PC-3 (cell line): ENCODE measurements around the gene CPD. TPM values are rescaled to one million over a fixed set of nuclear protein-coding genes. Genes with fewer than 3 reads are reported as not detected.
"Not testable (repeated sequence)": the region's sequence is repeated elsewhere in the genome, so short reads cannot be mapped to it uniquely, and the experiment has no call there.

Experiments
- ATAC-seq: fragments of 200-7000 bp; cut with Tn5 transposase; 2 replicates; pipeline ENCODE4 v1.9.1; 2020; ENCODE audit warnings: mild to moderate bottlenecking, moderate library complexity
- BruUV-seq: library from RNA; stranded (reverse); fragments of 400-500 nt; replicated peaks from 2 replicates; lab custom pipeline; 2021; lab: Mats Ljungman, UMichigan
- CTCF ChIA-PET: fragments of 300-600 bp; sonication (Branson Sonifier 250); formaldehyde crosslinking; loops from one replicate; lab custom pipeline; 2022; ENCODE audit warnings: antibody characterized with exemption; lab: Charles Lee
- POLR2A ChIA-PET: fragments of 300-600 bp; sonication (Branson Sonifier 250); formaldehyde crosslinking; loops from one replicate; lab custom pipeline; 2022; ENCODE audit warnings: antibody characterized with exemption; ENCODE audit not compliant: unreplicated experiment; lab: Charles Lee
- DNase-seq: peaks from one replicate; pipeline ENCODE4 v3.0.0-alpha.2; 2015
- H2AFZ ChIP-seq: fragments of 300-600 bp; sonication (generic); 2 replicates; pipeline ENCODE4 v1.6.0; 2016; ENCODE audit warnings: antibody characterized with exemption, low read length
- H3F3A ChIP-seq: fragments of 300-600 bp; sonication (generic); one replicate; pipeline ENCODE4 v1.6.0; 2017; ENCODE audit warnings: antibody characterized with exemption, low read length, control low read depth, mild to moderate bottlenecking; ENCODE audit not compliant: unreplicated experiment
- H3K27ac ChIP-seq: fragments of 300-600 bp; sonication (generic); 2 replicates; pipeline ENCODE4 v1.5.1; 2016; ENCODE audit warnings: mild to moderate bottlenecking, low read length
- H3K27me3 ChIP-seq: fragments of 300-600 bp; sonication (generic); 2 replicates; pipeline ENCODE4 v1.6.1; 2016; ENCODE audit warnings: low read length, mixed read lengths
- H3K36me3 ChIP-seq: fragments of 300-600 bp; sonication (generic); 2 replicates; pipeline ENCODE4 v1.6.1; 2016; ENCODE audit warnings: low read depth, mixed run types, low read length, mixed read lengths
- H3K4me1 ChIP-seq: fragments of 300-600 bp; sonication (generic); 2 replicates; pipeline ENCODE4 v1.5.1; 2016; ENCODE audit warnings: low read length; ENCODE audit not compliant: insufficient read depth
- H3K4me2 ChIP-seq: fragments of 300-600 bp; sonication (generic); 2 replicates; pipeline ENCODE4 v1.6.0; 2016; ENCODE audit warnings: low read length
- H3K4me3 ChIP-seq: fragments of 300-600 bp; sonication (generic); 2 replicates; pipeline ENCODE4 v1.5.1; 2016; ENCODE audit warnings: mild to moderate bottlenecking, low read length, mixed read lengths
- H3K79me2 ChIP-seq: fragments of 300-600 bp; sonication (generic); 2 replicates; pipeline ENCODE4 v1.6.1; 2017; ENCODE audit warnings: low read length, mixed read lengths
- H3K9ac ChIP-seq: fragments of 300-600 bp; sonication (generic); 2 replicates; pipeline ENCODE4 v1.6.0; 2016; ENCODE audit warnings: mild to moderate bottlenecking, low read length
- H3K9me2 ChIP-seq: fragments of 300-600 bp; sonication (generic); replicated peaks from 2 replicates; pipeline ENCODE4 v1.6.1; 2016; ENCODE audit warnings: mixed run types, low read length, mixed read lengths
- H3K9me3 ChIP-seq: fragments of 300-600 bp; sonication (generic); 2 replicates; pipeline ENCODE4 v1.6.1; 2016; ENCODE audit warnings: low read length, mixed read lengths
- H4K20me1 ChIP-seq: fragments of 300-600 bp; sonication (generic); 2 replicates; pipeline ENCODE4 v1.6.1; 2016; ENCODE audit warnings: low read length, mixed read lengths
- EZH2 ChIP-seq: fragments of 300-600 bp; sonication (generic); IDR thresholded peaks from one replicate; pipeline ENCODE4 v1.6.1; 2017; ENCODE audit warnings: antibody characterized with exemption, mild to moderate bottlenecking, low read length; ENCODE audit not compliant: unreplicated experiment
- EZH2phosphoT487 ChIP-seq: fragments of 300-600 bp; sonication (generic); IDR thresholded peaks from 2 replicates; pipeline ENCODE4 v1.6.1; 2018; ENCODE audit warnings: mild to moderate bottlenecking, antibody characterized with exemption, low read length, borderline replicate concordance
- intact Hi-C: fragments of 100-400 bp; cut with micrococcal nuclease; formaldehyde crosslinking; loops from 2 replicates; pipeline ENCODE4 v1.9.0; 2023
- total RNA-seq: library from RNA; depleted of rRNA; stranded (reverse); fragments of >200 nt; gene quantifications from 2 replicates; pipeline ENCODE4 v1.2.3, GENCODE V29; 2014
- TF ChIP-seq, protein P1 (sequence below): fragments of 300-600 bp; sonication (generic); conservative IDR thresholded peaks from 2 replicates; pipeline ENCODE4 v1.5.1; 2017; ENCODE audit warnings: antibody characterized with exemption, low read depth, mild to moderate bottlenecking, low read length

The CPD gene
- total RNA-seq, 1 experiment from 2014 or later, result 30.9 TPM

DNA sequence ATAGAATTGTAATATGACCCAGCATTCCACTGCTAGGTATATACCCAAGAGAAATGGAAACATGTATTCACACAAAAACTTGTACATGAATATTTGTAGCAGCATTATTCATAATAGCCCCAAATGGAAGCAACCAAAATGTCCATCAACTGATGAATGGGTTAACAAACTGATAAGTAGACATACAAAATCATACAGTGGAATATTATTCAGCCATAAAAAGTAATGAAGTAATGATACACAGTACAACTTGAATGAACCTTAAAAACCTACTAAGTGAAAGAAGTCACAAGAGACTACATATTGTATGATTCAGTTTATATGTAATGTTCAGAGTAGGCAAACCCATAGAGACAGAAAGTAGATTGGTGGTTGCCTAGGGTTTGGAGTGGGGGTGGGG is 58.0 kb downstream of the CPD start:
- H3K36me3 ChIP-seq, result peaks cover 11% of the 10 kb centered on the region; the same call in 1 of the 2 replicates
- no peak overlapping the region for H2AFZ ChIP-seq
- ChIA-PET POLR2A (no interaction called here), CTCF (no interaction called here)
- no peaks in the 10 kb centered on the region for H3F3A ChIP-seq
- TF ChIP-seq EZH2phosphoT487, result no peak
- TF ChIP-seq, protein P1, sequence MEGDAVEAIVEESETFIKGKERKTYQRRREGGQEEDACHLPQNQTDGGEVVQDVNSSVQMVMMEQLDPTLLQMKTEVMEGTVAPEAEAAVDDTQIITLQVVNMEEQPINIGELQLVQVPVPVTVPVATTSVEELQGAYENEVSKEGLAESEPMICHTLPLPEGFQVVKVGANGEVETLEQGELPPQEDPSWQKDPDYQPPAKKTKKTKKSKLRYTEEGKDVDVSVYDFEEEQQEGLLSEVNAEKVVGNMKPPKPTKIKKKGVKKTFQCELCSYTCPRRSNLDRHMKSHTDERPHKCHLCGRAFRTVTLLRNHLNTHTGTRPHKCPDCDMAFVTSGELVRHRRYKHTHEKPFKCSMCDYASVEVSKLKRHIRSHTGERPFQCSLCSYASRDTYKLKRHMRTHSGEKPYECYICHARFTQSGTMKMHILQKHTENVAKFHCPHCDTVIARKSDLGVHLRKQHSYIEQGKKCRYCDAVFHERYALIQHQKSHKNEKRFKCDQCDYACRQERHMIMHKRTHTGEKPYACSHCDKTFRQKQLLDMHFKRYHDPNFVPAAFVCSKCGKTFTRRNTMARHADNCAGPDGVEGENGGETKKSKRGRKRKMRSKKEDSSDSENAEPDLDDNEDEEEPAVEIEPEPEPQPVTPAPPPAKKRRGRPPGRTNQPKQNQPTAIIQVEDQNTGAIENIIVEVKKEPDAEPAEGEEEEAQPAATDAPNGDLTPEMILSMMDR, result no peak
- TF ChIP-seq EZH2, result no peak
- no peaks in the 10 kb centered on the region for H3K79me2 ChIP-seq
- H4K20me1 ChIP-seq, result no peaks in the 10 kb centered on the region
- intact Hi-C loops, result no loop called here
- no peaks in the 10 kb centered on the region for H3K9me3 ChIP-seq
- H3K4me3 ChIP-seq, result no peak overlapping the region
- no peaks in the 10 kb centered on the region for H3K27me3 ChIP-seq
- H3K4me1 ChIP-seq, result peaks cover 8% of the 10 kb centered on the region; the same call in 1 of the 2 replicates
- ATAC-seq, result no peak
- no peak overlapping the region for H3K9ac ChIP-seq
- BruUV-seq, result no TSS peak
- no peak overlapping the region for H3K27ac ChIP-seq
- no peak for DNase-seq
- H3K9me2 ChIP-seq, result no peaks in the 10 kb centered on the region
- H3K4me2 ChIP-seq, result no peak overlapping the region

DNA sequence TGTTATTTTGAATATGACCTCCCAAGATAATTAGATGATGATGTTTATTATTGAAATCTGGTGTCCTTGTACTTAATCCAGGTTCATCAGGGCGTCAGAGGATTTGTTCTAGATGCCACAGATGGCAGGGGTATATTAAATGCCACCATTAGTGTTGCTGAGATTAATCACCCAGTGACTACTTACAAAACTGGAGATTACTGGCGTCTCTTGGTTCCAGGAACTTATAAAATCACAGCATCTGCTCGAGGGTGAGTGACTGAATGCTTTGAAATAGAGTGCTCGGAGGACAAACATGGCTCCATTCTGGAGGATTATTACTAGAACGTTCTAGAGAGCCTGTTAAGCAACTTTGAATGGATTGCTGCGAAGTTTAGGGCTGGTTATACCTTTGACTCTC is 65.0 kb downstream of the CPD start:
- TF ChIP-seq EZH2phosphoT487, result no peak
- TF ChIP-seq, protein P1, result no peak
- TF ChIP-seq EZH2, result no peak
- no peaks in the 10 kb centered on the region for H3K27me3 ChIP-seq
- no peak overlapping the region for H3K4me3 ChIP-seq
- ATAC-seq (no peak), DNase-seq (no peak)
- no peaks in the 10 kb centered on the region for H4K20me1 ChIP-seq
- no peaks in the 10 kb centered on the region for H3K4me1 ChIP-seq
- no peak overlapping the region for H3K4me2 ChIP-seq
- CTCF ChIA-PET, result no interaction called here
- no peaks in the 10 kb centered on the region for H3F3A ChIP-seq
- H3K9me3 ChIP-seq, result no peaks in the 10 kb centered on the region
- no peaks in the 10 kb centered on the region for H3K79me2 ChIP-seq
- no peak overlapping the region for H3K9ac ChIP-seq
- POLR2A ChIA-PET, result no interaction called here
- intact Hi-C loops, result no loop called here
- H3K36me3 ChIP-seq, result no peaks in the 10 kb centered on the region
- H2AFZ ChIP-seq, result no peak overlapping the region
- no peak overlapping the region for H3K27ac ChIP-seq
- no peaks in the 10 kb centered on the region for H3K9me2 ChIP-seq
- BruUV-seq, result no TSS peak

DNA sequence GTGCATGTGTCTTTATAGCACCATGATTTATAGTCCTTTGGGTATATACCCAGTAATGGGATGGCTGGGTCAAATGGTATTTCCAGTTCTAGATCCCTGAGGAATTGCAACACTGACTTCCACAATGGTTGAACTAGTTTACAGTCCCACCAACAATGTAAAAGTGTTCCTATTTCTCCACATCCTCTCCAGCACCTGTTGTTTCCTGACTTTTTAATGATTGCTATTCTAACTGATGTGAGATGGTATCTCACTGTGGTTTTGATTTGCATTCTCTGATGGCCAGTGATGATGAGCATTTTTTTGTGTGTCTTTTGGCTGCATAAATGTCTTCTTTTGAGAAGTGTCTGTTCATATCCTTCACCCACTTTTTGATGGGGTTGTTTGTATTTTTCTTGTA is 67.9 kb downstream of the CPD start:
- H3K36me3 ChIP-seq, H3K4me3 ChIP-seq, H3K9me3 ChIP-seq, H3F3A ChIP-seq, H3K27ac ChIP-seq, H3K9me2 ChIP-seq, intact Hi-C loops, H2AFZ ChIP-seq, BruUV-seq, ATAC-seq, CTCF ChIA-PET, H3K4me2 ChIP-seq, H4K20me1 ChIP-seq, POLR2A ChIA-PET, DNase-seq, H3K79me2 ChIP-seq, H3K4me1 ChIP-seq, H3K27me3 ChIP-seq, H3K9ac ChIP-seq: not testable (repeated sequence)
